HL-60 (cell line): ENCODE measurements around the gene IQGAP1.

Experiments
- DNase-seq, 2 experiments: peaks; one replicate each; pipeline ENCODE4 v3.0.0-alpha.2; 2010 to 2020; ENCODE audit warnings: low read depth in 1 of 2, low spot score in 1 of 2
- H3K27ac ChIP-seq: fragments of 250-450 bp; sonication (Bioruptor Pico); replicated peaks from 2 replicates; pipeline ENCODE4 v1.5.1; 2020; ENCODE audit warnings: mild to moderate bottlenecking, moderate library complexity
- H3K27me3 ChIP-seq: fragments of 250-450 bp; sonication (Bioruptor Pico); 2 replicates; pipeline ENCODE4 v1.5.1; 2021; ENCODE audit warnings: mild to moderate bottlenecking, moderate library complexity; ENCODE audit not compliant: insufficient read depth, poor library complexity, severe bottlenecking
- H3K4me3 ChIP-seq: replicated peaks from 2 replicates; pipeline ENCODE4 v1.5.1; 2011; ENCODE audit warnings: mild to moderate bottlenecking, control low read depth, low read length; ENCODE audit not compliant: insufficient read depth
- CTCF ChIP-seq: IDR thresholded peaks from one replicate; pipeline ENCODE4 v1.5.1; 2011; ENCODE audit warnings: low read length, control low read depth, inconsistent platforms; ENCODE audit not compliant: insufficient read depth
- GABPA ChIP-seq: IDR thresholded peaks from 2 replicates; pipeline ENCODE4 v1.6.1; 2012; ENCODE audit warnings: low read depth
- POLR2AphosphoS5 ChIP-seq: IDR thresholded peaks from 2 replicates; pipeline ENCODE4 v1.6.1; 2012; ENCODE audit warnings: low read depth
- REST ChIP-seq: IDR thresholded peaks from 2 replicates; pipeline ENCODE4 v1.6.1; 2012; ENCODE audit warnings: low read depth; ENCODE audit not compliant: insufficient replicate concordance
- SPI1 ChIP-seq: IDR thresholded peaks from 2 replicates; pipeline ENCODE4 v1.6.1; 2012; ENCODE audit warnings: low read depth, mild to moderate bottlenecking, borderline replicate concordance

Gene IQGAP1

GRCh38 chr15:90460142-90460824 lies 72.2 kb downstream of the IQGAP1 start:
- DNase-seq, result no peak
- TF ChIP-seq CTCF (no peak), GABPA (no peak), POLR2AphosphoS5 (no peak)
- Histone ChIP-seq H3K4me3 (no peak overlapping the region), H3K27ac (no peak overlapping the region), H3K27me3 (no peaks in the 10 kb centered on the region)

GRCh38 chr15:90463381-90463780 lies 75.3 kb downstream of the IQGAP1 start:
- Histone ChIP-seq H3K27ac (no peak overlapping the region), H3K27me3 (no peaks in the 10 kb centered on the region), H3K4me3 (no peak overlapping the region)
- TF ChIP-seq REST (no peak), GABPA (no peak), CTCF (no peak), POLR2AphosphoS5 (no peak), SPI1 (no peak)
- DNase-seq, result no peak

- Histone ChIP-seq H3K4me3 (no peak overlapping the region), H3K27me3 (no peaks in the 10 kb centered on the region), H3K27ac (no peak overlapping the region)
- TF ChIP-seq GABPA (no peak), REST (no peak), SPI1 (no peak), CTCF (no peak)
- DNase-seq, result no peak
These were observed 77.3 kb downstream of the IQGAP1 start for GRCh38 chr15:90465140-90465929.
